HTERT RPE-1 (cell line): Measurements from ENCODE around the gene NSA2.
"Not testable (repeated sequence)": the region's sequence is repeated elsewhere in the genome, so short reads cannot be mapped to it uniquely, and the experiment has no call there.

Experiments used
- in situ Hi-C: fragments of 300-500 bp; cut with MboI; formaldehyde crosslinking; loops from 4 replicates; pipeline ENCODE4 v1.14.3; 2020; ENCODE audit warnings: low sequenced_read_pairs

The NSA2 gene

DNA sequence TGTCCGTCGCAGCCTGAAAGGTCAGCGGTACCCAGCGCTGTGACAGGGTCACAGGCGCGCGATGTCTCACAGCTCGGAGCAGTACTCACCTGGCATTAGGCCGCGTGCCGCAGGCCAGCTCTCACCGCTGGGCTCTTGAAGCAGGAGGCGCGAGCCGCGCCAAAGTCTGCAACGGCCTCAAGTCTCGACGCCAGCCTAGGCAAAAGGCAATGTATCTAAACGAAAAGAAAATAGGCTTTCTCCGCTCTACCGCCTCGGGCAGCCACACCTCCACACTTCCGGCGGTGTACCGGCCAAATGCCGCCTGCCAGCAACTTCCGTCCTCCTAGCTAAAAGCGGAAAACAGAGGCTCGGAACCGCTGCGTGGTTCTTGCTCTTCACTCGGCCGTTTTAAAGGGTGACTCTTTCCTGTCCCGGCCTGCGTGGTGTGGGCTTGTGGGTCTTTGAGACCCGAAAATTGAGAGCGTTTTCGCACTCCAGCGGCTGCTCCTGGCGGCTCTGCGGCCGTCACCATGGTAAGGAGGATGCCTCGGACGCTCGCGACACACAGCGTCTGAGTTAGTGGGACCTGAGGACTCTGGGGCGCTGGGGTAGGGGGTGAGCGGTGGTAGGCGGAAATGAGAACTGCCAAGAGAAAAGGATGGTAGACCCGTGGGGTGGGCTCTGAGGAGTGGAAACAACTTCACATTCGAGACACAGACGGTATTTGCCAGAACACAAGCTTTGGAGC, at the start of gene NSA2, which contains the start of gene GFM2:
TSS of gene NSA2 (plus strand) at position 401 of the 730 bp plus-strand sequence. CDS start at position 513, 112 bp downstream.
TSS of gene GFM2 (minus strand) at position 269 of the 730 bp plus-strand sequence. CDS start 3,375 bp downstream, outside the sequence.
- in situ Hi-C loops: no loop called here

GRCh38 chr5:74717596-74717995, 49.5 kb upstream of the NSA2 start:
- in situ Hi-C loops: no loop called here

- in situ Hi-C loops: no loop called here
These were observed 44.8 kb upstream of the NSA2 start for GRCh38 chr5:74722271-74722670.

DNA sequence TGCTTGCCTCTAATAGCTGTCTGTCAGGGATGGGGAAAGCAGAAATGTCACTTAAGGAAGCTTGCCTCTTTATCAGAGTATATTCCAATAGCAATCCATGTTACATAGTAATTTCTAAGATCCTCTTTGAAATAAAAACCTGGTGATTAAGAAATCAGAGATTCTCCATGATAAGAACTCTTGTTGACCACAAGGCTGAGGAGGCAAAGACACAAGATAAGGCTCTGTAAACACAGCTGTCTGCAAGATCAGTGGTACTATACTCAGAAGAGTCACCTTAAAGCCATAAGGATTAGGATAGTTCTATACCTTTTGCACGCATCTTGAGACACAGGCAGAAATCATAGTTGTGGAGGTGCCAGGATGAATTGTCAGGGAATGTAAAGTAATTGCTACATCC, 41.7 kb upstream of the NSA2 start:
- in situ Hi-C loops: no loop called here

GRCh38 chr5:74736759-74737158, 30.3 kb upstream of the NSA2 start:
- in situ Hi-C loops: no loop called here

GRCh38 chr5:74738406-74738805, 28.6 kb upstream of the NSA2 start:
- in situ Hi-C loops: no loop called here

- in situ Hi-C loops: not testable (repeated sequence)
These were observed 18.3 kb upstream of the NSA2 start for GRCh38 chr5:74748742-74749141.

DNA sequence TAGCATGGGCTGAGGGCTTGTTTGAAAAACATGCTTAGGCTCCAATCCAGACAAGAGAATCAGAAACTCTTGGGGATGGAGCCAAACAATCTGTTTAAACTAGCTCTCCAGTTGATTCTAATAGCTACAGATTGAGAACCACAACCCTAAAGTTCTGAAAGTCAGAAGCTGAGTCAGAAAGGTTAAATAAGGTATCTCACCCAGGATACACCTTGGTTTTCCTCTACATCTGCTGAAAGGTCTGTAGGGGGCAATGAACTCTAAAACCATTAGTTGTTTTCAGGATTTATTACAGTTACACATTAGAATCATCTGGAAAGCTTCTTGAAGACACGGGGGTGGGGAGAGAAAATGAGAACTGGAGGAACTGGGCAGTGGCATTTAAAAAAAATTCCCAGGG, 5.8 kb upstream of the NSA2 start:
- in situ Hi-C loops: no loop called here

DNA sequence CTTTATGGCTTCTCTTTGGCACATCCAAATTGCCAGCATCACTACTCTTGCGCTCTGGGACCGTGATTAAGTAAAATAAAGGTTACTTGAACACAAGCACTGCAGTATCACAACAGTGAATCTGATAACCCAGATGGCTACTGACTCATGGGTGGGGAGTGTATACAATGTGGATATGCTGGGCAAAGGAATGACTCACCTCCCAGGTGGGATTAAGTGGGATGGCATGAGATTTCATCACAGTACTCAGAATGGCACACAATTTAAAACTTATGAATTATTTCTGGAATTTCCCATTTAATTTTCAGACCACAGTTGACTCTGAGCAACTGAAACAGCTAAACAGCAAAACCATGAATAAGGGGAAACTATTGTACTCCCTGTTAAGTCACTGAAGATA, 4.5 kb upstream of the NSA2 start:
- in situ Hi-C loops: no loop called here

GRCh38 chr5:74763504-74763903, 3.5 kb upstream of the NSA2 start:
- in situ Hi-C loops: no loop called here

GRCh38 chr5:74765201-74765600, 1.8 kb upstream of the NSA2 start:
- in situ Hi-C loops: no loop called here

- in situ Hi-C loops: no loop called here
These were observed 1.1 kb upstream of the NSA2 start for GRCh38 chr5:74765929-74766328.

- in situ Hi-C loops: no loop called here
These were observed 616 bp upstream of the NSA2 start for GRCh38 chr5:74766418-74766848.

GRCh38 chr5:74767579-74767913, 497 bp downstream of the NSA2 start:
- in situ Hi-C loops: no loop called here

DNA sequence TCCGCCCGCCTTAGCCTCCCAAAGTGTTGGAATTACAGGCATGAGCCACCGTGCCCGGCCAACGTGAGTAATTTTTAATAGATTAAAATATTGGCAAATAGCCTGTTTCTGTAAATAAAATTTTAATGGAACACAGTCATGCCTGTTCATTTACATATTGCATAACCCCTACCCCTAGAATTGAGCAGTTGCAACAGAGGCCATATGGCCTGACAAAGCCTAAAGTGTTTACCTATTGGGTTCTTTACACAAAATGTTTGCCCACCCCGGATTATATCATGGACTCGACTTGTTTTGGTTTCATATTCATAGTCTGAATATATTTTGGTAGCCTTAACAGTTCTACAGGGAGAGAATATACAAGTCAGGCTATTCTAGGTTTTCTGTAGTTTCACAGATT, 5.3 kb downstream of the NSA2 start:
- in situ Hi-C loops: no loop called here

GRCh38 chr5:74778609-74779008, 11.6 kb downstream of the NSA2 start:
- in situ Hi-C loops: no loop called here

- in situ Hi-C loops: no loop called here
These were observed 19.8 kb downstream of the NSA2 start for GRCh38 chr5:74786851-74787250.

DNA sequence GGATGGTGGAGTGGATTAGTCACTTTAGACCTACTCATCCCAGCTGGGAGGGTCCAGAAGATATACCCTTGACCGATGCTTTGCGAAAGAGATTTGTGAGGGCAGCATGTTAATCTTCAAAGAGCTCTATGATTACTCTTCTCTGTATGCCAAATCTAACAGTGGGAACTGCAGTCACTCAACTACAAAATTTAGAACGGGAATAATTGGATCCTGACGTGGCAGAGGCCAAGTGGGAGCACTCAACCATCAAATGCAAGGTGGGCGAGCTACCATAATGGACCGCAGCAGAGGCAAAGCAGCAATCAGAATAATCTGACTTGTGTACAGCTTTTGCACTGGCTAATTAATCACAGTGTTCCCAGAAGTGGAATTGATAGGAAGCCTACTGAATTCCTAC, 20.4 kb downstream of the NSA2 start:
- in situ Hi-C loops: no loop called here

DNA sequence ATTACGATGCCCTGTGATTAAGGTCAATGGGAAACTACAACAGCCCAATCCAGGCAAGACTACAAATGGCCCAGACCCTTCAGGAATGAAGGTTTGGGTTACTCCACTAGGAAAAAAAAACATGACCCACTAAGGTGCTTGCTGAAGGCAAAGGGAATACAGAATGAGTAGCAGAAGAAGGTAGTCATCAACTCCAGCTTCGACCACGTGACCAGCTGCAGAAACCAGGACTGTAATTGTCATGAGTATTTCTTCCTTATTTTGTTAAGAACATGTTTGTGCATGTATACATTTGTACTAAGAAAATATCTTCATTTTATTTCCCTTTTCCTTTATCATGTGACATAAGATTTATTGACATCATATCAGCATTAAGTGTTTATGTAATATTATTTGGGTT, 24.6 kb downstream of the NSA2 start:
- in situ Hi-C loops: not testable (repeated sequence)

GRCh38 chr5:74798977-74799911, 32.2 kb downstream of the NSA2 start:
- in situ Hi-C loops: no loop called here

GRCh38 chr5:74801197-74801596, 34.1 kb downstream of the NSA2 start:
- in situ Hi-C loops: no loop called here

DNA sequence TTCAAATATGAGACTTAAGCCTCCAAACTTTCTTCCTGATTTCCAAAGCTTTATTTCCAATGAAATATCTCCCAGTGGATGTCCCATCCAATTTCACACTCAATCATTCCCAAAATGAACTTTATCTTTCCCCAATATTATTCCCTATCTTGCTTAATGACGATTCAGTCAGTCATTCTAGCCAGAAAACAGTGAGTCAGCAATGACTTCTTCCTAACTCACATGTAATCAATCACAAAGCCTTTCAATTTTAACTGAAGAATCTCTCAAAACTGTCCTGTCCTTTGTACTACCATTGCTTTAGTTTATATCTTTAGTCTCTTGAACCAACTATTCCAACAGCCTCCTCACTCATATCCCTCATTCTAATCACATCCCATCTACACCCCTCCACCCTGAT, 34.9 kb downstream of the NSA2 start:
- in situ Hi-C loops: no loop called here
